Measurements from ENCODE around the gene EFHD1.
"Not testable (repeated sequence)": the region's sequence is repeated elsewhere in the genome, so short reads cannot be mapped to it uniquely, and the experiment has no call there.

Gene EFHD1

DNA sequence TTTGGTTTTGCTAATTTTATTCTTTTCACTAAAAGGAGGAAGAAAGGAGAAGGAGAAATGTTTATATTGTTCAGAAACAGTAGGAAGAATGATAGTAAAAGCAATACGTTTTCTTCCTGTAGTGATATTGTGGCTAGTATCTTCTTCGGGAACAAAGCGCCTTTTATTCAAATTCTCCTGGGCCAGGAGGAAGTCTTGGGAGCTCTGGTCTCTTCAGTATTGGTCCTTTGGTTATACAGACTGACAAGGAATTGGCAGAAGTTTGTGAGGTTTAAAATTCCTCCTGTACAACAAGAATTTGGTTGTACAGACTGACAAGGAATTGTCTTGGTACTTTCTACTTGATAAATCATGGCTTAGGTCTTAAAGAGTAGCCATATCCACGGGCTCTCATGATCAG lies 73.7 kb downstream of the EFHD1 start:
- FAIRE-seq (no peak), DNase-seq (ENCODE audit: insufficient read length, low spot score) (no peak)
- TF ChIP-seq POLR2A (IDR thresholded peaks at IDR 0.05; ENCODE audit: low read depth, low read length), result no peak

DNA sequence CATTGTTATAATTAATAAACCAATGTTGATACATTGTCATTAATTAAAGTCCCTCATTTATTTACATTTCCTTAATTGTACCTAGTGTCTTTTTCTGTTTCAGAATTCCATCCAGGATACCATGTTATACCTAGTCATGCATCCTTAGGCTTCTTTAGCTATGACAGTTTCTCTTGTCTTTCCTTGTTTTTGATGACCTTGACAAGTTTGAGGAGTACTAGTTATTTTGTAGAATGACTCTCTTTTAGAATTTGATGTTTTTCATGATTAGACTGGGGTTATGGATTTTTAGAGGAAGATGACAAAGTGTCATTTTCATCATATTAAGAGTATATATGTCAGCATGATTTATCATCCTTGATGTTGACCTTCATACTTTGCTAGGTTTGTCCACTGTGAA lies 80.1 kb downstream of the EFHD1 start:
- FAIRE-seq, result peak; percentile 53
- no peak for TF ChIP-seq POLR2A (IDR thresholded peaks at IDR 0.05; ENCODE audit: low read depth, low read length)
- no peak for DNase-seq (ENCODE audit: insufficient read length, low spot score)

DNA sequence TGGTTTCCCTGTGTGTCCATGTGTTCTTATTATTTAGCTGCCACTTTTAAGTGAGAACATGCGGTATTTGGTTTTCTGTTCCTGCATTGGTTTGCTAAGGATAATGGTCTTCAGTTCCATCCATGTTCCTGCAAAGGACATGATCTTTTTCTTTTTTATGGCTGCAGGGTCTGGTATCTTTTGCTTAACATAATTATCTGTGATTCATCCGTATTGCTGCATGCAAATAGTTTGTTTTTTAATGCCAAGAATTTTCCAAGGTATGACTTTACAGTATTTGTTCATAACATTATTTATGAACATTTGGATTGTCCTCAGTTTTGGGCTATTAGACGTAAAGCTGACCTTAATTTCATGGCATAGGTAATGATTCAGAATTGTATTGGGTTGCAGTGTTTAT lies 81.6 kb downstream of the EFHD1 start:
- DNase-seq (ENCODE audit: insufficient read length, low spot score) (no peak), FAIRE-seq (no peak)
- no peak for TF ChIP-seq POLR2A (IDR thresholded peaks at IDR 0.05; ENCODE audit: low read depth, low read length)

DNA sequence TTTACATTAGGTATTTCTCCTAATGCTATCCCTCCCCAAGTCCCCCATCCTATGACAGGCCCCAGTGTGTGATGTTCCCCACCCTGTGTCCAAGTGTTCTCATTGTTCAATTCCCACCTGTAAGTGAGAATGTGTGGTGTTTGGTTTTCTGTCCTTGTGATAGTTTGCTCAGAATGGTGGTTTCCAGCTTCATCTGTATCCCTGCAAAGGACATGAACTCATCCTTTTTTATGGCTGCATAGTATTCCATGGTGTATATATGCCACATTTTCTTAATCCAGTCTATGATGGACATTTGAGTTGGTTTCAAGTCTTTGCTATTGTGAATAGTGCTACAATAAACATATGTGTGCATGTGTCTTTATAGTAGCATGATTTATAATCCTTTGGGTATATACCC lies 86.7 kb downstream of the EFHD1 start:
- not testable (repeated sequence) for DNase-seq (ENCODE audit: insufficient read length, low spot score); FAIRE-seq

DNA sequence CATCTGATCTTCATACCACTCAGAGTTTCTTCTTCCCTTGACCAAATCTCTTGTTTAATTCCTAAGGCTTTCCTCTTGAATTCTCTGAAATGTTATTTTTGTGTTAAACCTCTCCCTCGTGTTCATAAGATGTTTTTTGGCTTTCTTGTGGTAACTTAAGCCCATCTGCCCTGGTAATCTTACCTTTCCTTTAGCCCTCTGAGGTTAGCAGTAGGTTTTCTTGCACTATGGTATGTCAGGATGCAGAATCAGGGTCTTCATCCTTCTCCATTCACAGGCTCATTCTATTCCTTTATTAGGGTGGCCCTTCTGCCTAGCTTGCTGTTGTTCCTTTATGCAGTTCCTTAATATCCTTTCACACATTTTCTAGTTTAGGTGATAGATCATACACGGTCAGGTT lies 87.9 kb downstream of the EFHD1 start:
- DNase-seq (ENCODE audit: insufficient read length, low spot score), result no peak
- TF ChIP-seq POLR2A (IDR thresholded peaks at IDR 0.05; ENCODE audit: low read depth, low read length), result no peak
- FAIRE-seq, result no peak

DNA sequence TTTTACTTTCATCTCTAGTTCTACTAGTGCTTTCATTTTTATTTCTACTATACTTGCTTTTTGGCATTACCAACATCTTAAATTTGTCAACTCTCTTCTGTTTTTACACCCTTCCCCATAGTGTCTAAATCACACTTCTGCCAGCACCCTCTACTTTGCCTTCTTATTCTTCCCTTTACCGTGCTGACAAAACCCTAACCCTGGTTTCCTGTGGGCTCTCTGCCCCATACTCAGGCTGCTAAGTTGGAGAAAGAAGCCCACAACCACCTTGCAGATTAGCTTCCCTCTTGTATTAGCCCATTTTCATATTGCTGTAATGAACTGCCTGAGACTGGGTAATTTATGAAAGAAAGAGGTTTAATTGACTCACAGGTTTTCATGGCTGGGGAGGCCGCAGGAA lies 88.5 kb downstream of the EFHD1 start:
- FAIRE-seq (no peak), DNase-seq (ENCODE audit: insufficient read length, low spot score) (no peak)
- no peak for TF ChIP-seq POLR2A (IDR thresholded peaks at IDR 0.05; ENCODE audit: low read depth, low read length)

DNA sequence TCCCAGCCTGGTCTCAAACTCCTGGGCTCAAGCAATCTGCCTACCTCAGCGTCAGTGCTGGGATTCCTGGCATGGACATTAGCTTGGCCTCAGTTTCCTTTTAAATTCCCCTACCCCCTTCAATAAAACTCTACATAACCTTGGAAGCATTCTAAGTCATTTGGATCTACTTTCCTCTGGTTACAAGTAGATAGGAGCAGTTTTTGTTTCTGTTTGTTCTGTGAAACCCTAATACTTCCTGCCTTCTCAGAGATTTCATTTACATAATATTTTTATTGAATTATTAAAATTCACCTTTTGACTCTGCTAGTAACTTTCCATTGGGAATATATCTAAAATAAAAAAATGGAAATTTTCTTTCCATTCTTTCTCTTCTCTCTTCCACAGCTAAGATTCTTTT lies 89.6 kb downstream of the EFHD1 start:
- TF ChIP-seq POLR2A (IDR thresholded peaks at IDR 0.05; ENCODE audit: low read depth, low read length), result no peak
- no peak for DNase-seq (ENCODE audit: insufficient read length, low spot score)
- FAIRE-seq, result no peak

DNA sequence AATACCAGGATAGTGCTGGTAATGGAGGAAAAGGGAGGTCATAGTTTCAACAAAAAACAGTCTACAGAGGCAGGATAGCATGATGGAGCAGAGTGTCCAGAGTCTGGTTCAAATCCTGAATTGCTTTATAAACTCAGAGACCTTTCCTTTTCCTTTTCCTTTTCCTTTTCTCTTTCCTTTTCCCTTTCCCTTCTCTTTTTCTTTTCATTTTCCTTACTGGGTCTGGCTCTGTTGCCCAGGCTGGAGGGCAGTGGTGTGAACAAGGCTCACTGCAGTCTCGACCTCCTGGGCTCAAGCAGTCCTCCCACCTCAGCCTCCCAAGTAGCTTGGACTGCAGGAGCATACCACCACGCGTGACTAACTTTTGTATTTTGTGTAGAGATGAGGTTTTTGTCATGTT lies 95.4 kb downstream of the EFHD1 start:
- TF ChIP-seq POLR2A (IDR thresholded peaks at IDR 0.05; ENCODE audit: low read depth, low read length), result no peak
- no peak for DNase-seq (ENCODE audit: insufficient read length, low spot score)
- no peak for FAIRE-seq

DNA sequence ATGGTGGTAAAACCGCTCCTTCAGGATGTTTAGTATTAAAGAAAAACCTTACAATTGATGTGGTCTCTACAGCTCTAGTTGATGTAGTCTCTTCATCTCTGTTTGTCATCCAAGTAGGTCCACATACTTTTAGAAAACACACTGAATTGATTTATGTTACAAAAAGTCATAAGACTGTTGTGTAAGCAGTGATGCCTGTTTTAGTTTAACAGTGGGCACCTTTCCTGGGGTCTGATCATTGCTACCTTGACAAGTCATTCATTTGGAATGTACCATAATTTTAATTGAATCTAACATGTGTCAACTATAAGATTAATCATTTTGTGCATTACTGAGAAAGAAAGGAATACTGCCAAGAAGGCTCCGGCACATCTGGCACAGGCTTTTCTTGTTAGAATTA lies 98.1 kb downstream of the EFHD1 start:
- TF ChIP-seq POLR2A (IDR thresholded peaks at IDR 0.05; ENCODE audit: low read depth, low read length), result no peak
- FAIRE-seq, result no peak

More for the DNA sequence above, 98.1 kb downstream of the EFHD1 start:
- DNase-seq (ENCODE audit: insufficient read length, low spot score), result no peak
